IPS-18a (cell line): ENCODE results near the gene HES5.
"Not testable (repeated sequence)": the region's sequence is repeated elsewhere in the genome, so short reads cannot be mapped to it uniquely, and the experiment has no call there.

Experiments used
- H3K27ac ChIP-seq: one replicate; pipeline ENCODE4 v1.5.1; 2013; ENCODE audit warnings: low read length
- H3K27me3 ChIP-seq: one replicate; pipeline ENCODE4 v1.6.1; 2013; ENCODE audit warnings: mild to moderate bottlenecking, low read length; ENCODE audit not compliant: control insufficient read depth, insufficient read depth
- H3K36me3 ChIP-seq: one replicate; pipeline ENCODE4 v1.6.1; 2013; ENCODE audit warnings: low read depth, low read length; ENCODE audit not compliant: control insufficient read depth
- H3K4me1 ChIP-seq: one replicate; pipeline ENCODE4 v1.6.1; 2013; ENCODE audit warnings: low read depth, low read length; ENCODE audit not compliant: control insufficient read depth
- H3K4me3 ChIP-seq: one replicate; pipeline ENCODE4 v1.5.1; 2013; ENCODE audit warnings: low read length
- H3K9ac ChIP-seq: one replicate; pipeline ENCODE4 v1.6.1; 2013; ENCODE audit warnings: mild to moderate bottlenecking, low read length, moderate library complexity
- H3K9me3 ChIP-seq: one replicate; pipeline ENCODE4 v1.6.1; 2013; ENCODE audit warnings: low read depth, low read length; ENCODE audit not compliant: control insufficient read depth

HES5 gene

GRCh38 chr1:2529784-2530512, at the start of gene HES5:
Gene HES5 (minus strand): TSS chr1:2530263. CDS start chr1:2530164, 99 bp downstream.
- Histone ChIP-seq H3K27me3 (peaks cover 75% of the 10 kb centered on the region), H3K4me1 (peaks cover 10% of the 10 kb centered on the region), H3K4me3 (peak within 1 kb of the TSS; percentile 43), H3K9me3 (no peaks in the 10 kb centered on the region), H3K27ac (no peak within 1 kb of the TSS), H3K36me3 (no peaks in the 10 kb centered on the region), H3K9ac (no peak within 1 kb of the TSS)

GRCh38 chr1:2578758-2579118, 48.7 kb upstream of the HES5 start:
- Histone ChIP-seq H3K36me3 (no peaks in the 10 kb centered on the region), H3K4me1 (peaks cover 4% of the 10 kb centered on the region), H3K9ac (no peak overlapping the region), H3K9me3 (no peaks in the 10 kb centered on the region), H3K4me3 (no peak overlapping the region), H3K27ac (no peak overlapping the region), H3K27me3 (no peaks in the 10 kb centered on the region)

GRCh38 chr1:2577565-2578075, 47.6 kb upstream of the HES5 start:
- H3K9me3 ChIP-seq, H3K9ac ChIP-seq, H3K27ac ChIP-seq, H3K36me3 ChIP-seq, H3K27me3 ChIP-seq, H3K4me3 ChIP-seq, H3K4me1 ChIP-seq: not testable (repeated sequence)

GRCh38 chr1:2575801-2576663, 46.0 kb upstream of the HES5 start:
- peaks cover 4% of the 10 kb centered on the region for H3K4me1 ChIP-seq

GRCh38 chr1:2574350-2574749, 44.3 kb upstream of the HES5 start:
- Histone ChIP-seq H3K27ac (no peak overlapping the region), H3K4me3 (no peak overlapping the region), H3K27me3 (no peaks in the 10 kb centered on the region), H3K9me3 (no peaks in the 10 kb centered on the region), H3K36me3 (no peaks in the 10 kb centered on the region), H3K9ac (no peak overlapping the region), H3K4me1 (peaks cover 4% of the 10 kb centered on the region)

More at GRCh38 chr1:2575801-2576663, 46.0 kb upstream of the HES5 start:
- H3K27ac ChIP-seq, result no peak overlapping the region
- no peak overlapping the region for H3K4me3 ChIP-seq
- H3K36me3 ChIP-seq, result no peaks in the 10 kb centered on the region
- no peak overlapping the region for H3K9ac ChIP-seq
- H3K27me3 ChIP-seq, result no peaks in the 10 kb centered on the region
- H3K9me3 ChIP-seq, result no peaks in the 10 kb centered on the region

GRCh38 chr1:2573250-2573920, 43.3 kb upstream of the HES5 start:
- H3K36me3 ChIP-seq, result no peaks in the 10 kb centered on the region
- H3K4me3 ChIP-seq, result no peak overlapping the region
- H3K9ac ChIP-seq, result no peak overlapping the region
- H3K27ac ChIP-seq, result no peak overlapping the region
- no peaks in the 10 kb centered on the region for H3K9me3 ChIP-seq
- peaks cover 3% of the 10 kb centered on the region for H3K4me1 ChIP-seq
- H3K27me3 ChIP-seq, result no peaks in the 10 kb centered on the region

- Histone ChIP-seq H3K9me3 (no peaks in the 10 kb centered on the region), H3K27ac (no peak overlapping the region), H3K36me3 (no peaks in the 10 kb centered on the region), H3K9ac (no peak overlapping the region), H3K4me1 (no peaks in the 10 kb centered on the region), H3K4me3 (no peak overlapping the region), H3K27me3 (no peaks in the 10 kb centered on the region)
Measured at GRCh38 chr1:2571348-2571747, 41.3 kb upstream of the HES5 start.

- H3K9ac ChIP-seq, result no peak overlapping the region
- H3K9me3 ChIP-seq, result no peaks in the 10 kb centered on the region
- H3K4me1 ChIP-seq, result no peaks in the 10 kb centered on the region
- H3K4me3 ChIP-seq, result no peak overlapping the region
- H3K27ac ChIP-seq, result no peak overlapping the region
- no peaks in the 10 kb centered on the region for H3K27me3 ChIP-seq
- H3K36me3 ChIP-seq, result no peaks in the 10 kb centered on the region
Measured at GRCh38 chr1:2570332-2570731, 40.3 kb upstream of the HES5 start.

GRCh38 chr1:2569703-2570102, 39.6 kb upstream of the HES5 start:
- H3K27me3 ChIP-seq, result not testable (repeated sequence)

GRCh38 chr1:2569060-2569459, 39.0 kb upstream of the HES5 start:
- H3K27ac ChIP-seq, result no peak overlapping the region
- no peaks in the 10 kb centered on the region for H3K9me3 ChIP-seq
- H3K9ac ChIP-seq, result no peak overlapping the region
- H3K36me3 ChIP-seq, result no peaks in the 10 kb centered on the region
- H3K27me3 ChIP-seq, result no peaks in the 10 kb centered on the region
- no peak overlapping the region for H3K4me3 ChIP-seq
- no peaks in the 10 kb centered on the region for H3K4me1 ChIP-seq

More at GRCh38 chr1:2569703-2570102, 39.6 kb upstream of the HES5 start:
- not testable (repeated sequence) for H3K4me1 ChIP-seq, H3K4me3 ChIP-seq, H3K9me3 ChIP-seq, H3K36me3 ChIP-seq, H3K9ac ChIP-seq, H3K27ac ChIP-seq

GRCh38 chr1:2568187-2568816, 38.2 kb upstream of the HES5 start:
- H3K4me3 ChIP-seq, H3K4me1 ChIP-seq, H3K9me3 ChIP-seq, H3K36me3 ChIP-seq, H3K9ac ChIP-seq, H3K27ac ChIP-seq, H3K27me3 ChIP-seq: not testable (repeated sequence)
